Measurements from ENCODE around the gene HAVCR2. TPM values are rescaled to one million over a fixed set of nuclear protein-coding genes. Genes with fewer than 3 reads are reported as not detected.

Gene HAVCR2
- total and polyA plus RNA-seq, 9 of the 15 experiments (the other 6 are each of a cell fraction or from before 2014, with no cell fraction given): 0.04 to 0.11 (median 0.06) TPM; not detected in 5

- no peak for TF ChIP-seq KLF13 (tag; IDR thresholded peaks at IDR 0.05; ENCODE audit: borderline replicate concordance, low read depth)
- TF ChIP-seq ZNF318 (IDR thresholded peaks at IDR 0.05; ENCODE audit: borderline replicate concordance in 1 of 2, low read depth in 1 of 2): no peak
- TF ChIP-seq SRSF3 (IDR thresholded peaks at IDR 0.05; ENCODE audit: insufficient read depth, low read length): no peak
Observed at GRCh38 chr5:157063776-157064430, 44.9 kb downstream of the HAVCR2 start (continued).

Data from K562 (cell line).